ENCODE results near the gene MS4A1.

The MS4A1 gene

DNA sequence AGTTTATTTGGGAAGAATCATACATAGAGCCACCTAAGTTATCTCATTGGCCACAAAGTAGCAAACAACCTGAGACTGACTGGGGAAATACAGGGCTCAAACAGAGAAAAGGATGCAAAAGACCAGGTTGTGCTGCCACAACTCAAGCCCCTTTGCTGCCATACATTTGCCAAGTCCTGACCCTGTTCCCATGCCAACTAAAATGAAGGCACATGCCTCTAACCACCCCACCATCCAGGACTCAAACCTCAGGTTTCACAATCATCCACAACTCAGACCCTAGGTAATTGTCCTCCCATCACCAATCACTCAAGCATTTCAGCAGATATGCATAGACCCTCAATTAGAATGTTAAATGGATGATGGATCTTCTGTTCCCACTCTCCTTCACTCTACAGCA lies 1.4 kb upstream of the MS4A1 start:
- Histone ChIP-seq H3K4me1 (ENCODE audit: control insufficient read depth in 5 of 5, insufficient read depth in 5 of 5, low read length in 5 of 5) (no peaks in the 10 kb centered on the region), H3K36me3 (ENCODE audit: control insufficient read depth in 5 of 5, insufficient read depth in 5 of 5, low read length in 5 of 5) (no peaks in the 10 kb centered on the region), H3K27me3 (ENCODE audit: control insufficient read depth in 5 of 5, insufficient read depth in 4 of 5, low read length in 5 of 5) (peaks cover 0 to 3% (median 0%) of the 10 kb centered on the region in 5 donors), H3K4me3 (ENCODE audit: low read depth in 1 of 5, low read length in 5 of 5) (no peak overlapping the region), H3K9ac (ENCODE audit: low read length in 5 of 5) (no peak overlapping the region), H3K9me3 (ENCODE audit: control insufficient read depth in 5 of 5, low read length in 5 of 5) (no peaks in the 10 kb centered on the region), H3K27ac (ENCODE audit: low read depth, low read length) (no peak overlapping the region)

GRCh38 chr11:60457576-60457975 lies 1.9 kb downstream of the MS4A1 start:
- no peak overlapping the region for H3K4me3 ChIP-seq (ENCODE audit: low read depth in 1 of 5, low read length in 5 of 5)

GRCh38 chr11:60459345-60459744 lies 3.7 kb downstream of the MS4A1 start:
- H3K36me3 ChIP-seq (ENCODE audit: control insufficient read depth in 5 of 5, insufficient read depth in 5 of 5, low read length in 5 of 5) = no peaks in the 10 kb centered on the region
- H3K27me3 ChIP-seq (ENCODE audit: control insufficient read depth in 5 of 5, insufficient read depth in 4 of 5, low read length in 5 of 5) = peaks cover 0 to 3% (median 0%) of the 10 kb centered on the region in 5 donors
- no peaks in the 10 kb centered on the region for H3K4me1 ChIP-seq (ENCODE audit: control insufficient read depth in 5 of 5, insufficient read depth in 5 of 5, low read length in 5 of 5)
- H3K9me3 ChIP-seq (ENCODE audit: control insufficient read depth in 5 of 5, low read length in 5 of 5) = no peaks in the 10 kb centered on the region
- H3K9ac ChIP-seq (ENCODE audit: low read length in 5 of 5) = no peak overlapping the region
- H3K27ac ChIP-seq (ENCODE audit: low read depth, low read length) = no peak overlapping the region
- no peak overlapping the region for H3K4me3 ChIP-seq (ENCODE audit: low read depth in 1 of 5, low read length in 5 of 5)

More at GRCh38 chr11:60457576-60457975, 1.9 kb downstream of the MS4A1 start:
- Histone ChIP-seq H3K9me3 (ENCODE audit: control insufficient read depth in 5 of 5, low read length in 5 of 5) (no peaks in the 10 kb centered on the region), H3K36me3 (ENCODE audit: control insufficient read depth in 5 of 5, insufficient read depth in 5 of 5, low read length in 5 of 5) (no peaks in the 10 kb centered on the region), H3K27me3 (ENCODE audit: control insufficient read depth in 5 of 5, insufficient read depth in 4 of 5, low read length in 5 of 5) (peaks cover 0 to 3% (median 0%) of the 10 kb centered on the region in 5 donors), H3K27ac (ENCODE audit: low read depth, low read length) (no peak overlapping the region), H3K4me1 (ENCODE audit: control insufficient read depth in 5 of 5, insufficient read depth in 5 of 5, low read length in 5 of 5) (no peaks in the 10 kb centered on the region), H3K9ac (ENCODE audit: low read length in 5 of 5) (no peak overlapping the region)

- no peak overlapping the region for H3K27ac ChIP-seq (ENCODE audit: low read depth, low read length)
- H3K36me3 ChIP-seq (ENCODE audit: control insufficient read depth in 5 of 5, insufficient read depth in 5 of 5, low read length in 5 of 5) = no peaks in the 10 kb centered on the region
- peaks cover 0 to 5% (median 0%) of the 10 kb centered on the region in 5 donors for H3K4me1 ChIP-seq (ENCODE audit: control insufficient read depth in 5 of 5, insufficient read depth in 5 of 5, low read length in 5 of 5)
- no peaks in the 10 kb centered on the region for H3K27me3 ChIP-seq (ENCODE audit: control insufficient read depth in 5 of 5, insufficient read depth in 4 of 5, low read length in 5 of 5)
- H3K9ac ChIP-seq (ENCODE audit: low read length in 5 of 5) = no peak overlapping the region
- no peak overlapping the region for H3K4me3 ChIP-seq (ENCODE audit: low read depth in 1 of 5, low read length in 5 of 5)
- no peaks in the 10 kb centered on the region for H3K9me3 ChIP-seq (ENCODE audit: control insufficient read depth in 5 of 5, low read length in 5 of 5)
These were observed 13.2 kb downstream of the MS4A1 start for GRCh38 chr11:60468829-60469228.

DNA sequence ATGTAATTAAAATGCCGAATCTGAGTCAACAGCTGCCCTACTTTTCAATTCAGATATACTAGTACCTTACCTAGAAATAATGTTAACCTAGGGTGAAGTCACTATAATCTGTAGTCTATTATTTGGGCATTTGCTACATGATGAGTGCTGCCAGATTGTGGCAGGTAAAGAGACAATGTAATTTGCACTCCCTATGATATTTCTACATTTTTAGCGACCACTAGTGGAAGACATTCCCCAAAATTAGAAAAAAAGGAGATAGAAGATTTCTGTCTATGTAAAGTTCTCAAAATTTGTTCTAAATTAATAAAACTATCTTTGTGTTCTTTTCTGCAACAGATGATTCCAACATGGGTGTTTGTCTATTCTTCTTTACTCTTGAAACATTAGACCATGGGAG lies 14.1 kb downstream of the MS4A1 start:
- Histone ChIP-seq H3K4me1 (ENCODE audit: control insufficient read depth in 5 of 5, insufficient read depth in 5 of 5, low read length in 5 of 5) (peaks cover 0 to 5% (median 0%) of the 10 kb centered on the region in 5 donors), H3K9me3 (ENCODE audit: control insufficient read depth in 5 of 5, low read length in 5 of 5) (no peaks in the 10 kb centered on the region), H3K36me3 (ENCODE audit: control insufficient read depth in 5 of 5, insufficient read depth in 5 of 5, low read length in 5 of 5) (no peaks in the 10 kb centered on the region), H3K9ac (ENCODE audit: low read length in 5 of 5) (no peak overlapping the region), H3K4me3 (ENCODE audit: low read depth in 1 of 5, low read length in 5 of 5) (no peak overlapping the region), H3K27me3 (ENCODE audit: control insufficient read depth in 5 of 5, insufficient read depth in 4 of 5, low read length in 5 of 5) (no peaks in the 10 kb centered on the region), H3K27ac (ENCODE audit: low read depth, low read length) (no peak overlapping the region)

- no peaks in the 10 kb centered on the region for H3K36me3 ChIP-seq (ENCODE audit: control insufficient read depth in 5 of 5, insufficient read depth in 5 of 5, low read length in 5 of 5)
- no peaks in the 10 kb centered on the region for H3K9me3 ChIP-seq (ENCODE audit: control insufficient read depth in 5 of 5, low read length in 5 of 5)
- H3K27me3 ChIP-seq (ENCODE audit: control insufficient read depth in 5 of 5, insufficient read depth in 4 of 5, low read length in 5 of 5) = no peaks in the 10 kb centered on the region
- no peaks in the 10 kb centered on the region for H3K4me1 ChIP-seq (ENCODE audit: control insufficient read depth in 5 of 5, insufficient read depth in 5 of 5, low read length in 5 of 5)
- H3K4me3 ChIP-seq (ENCODE audit: low read depth in 1 of 5, low read length in 5 of 5) = no peak overlapping the region
- H3K9ac ChIP-seq (ENCODE audit: low read length in 5 of 5) = no peak overlapping the region
- no peak overlapping the region for H3K27ac ChIP-seq (ENCODE audit: low read depth, low read length)
These were observed 21.4 kb downstream of the MS4A1 start for GRCh38 chr11:60477035-60477445.

DNA sequence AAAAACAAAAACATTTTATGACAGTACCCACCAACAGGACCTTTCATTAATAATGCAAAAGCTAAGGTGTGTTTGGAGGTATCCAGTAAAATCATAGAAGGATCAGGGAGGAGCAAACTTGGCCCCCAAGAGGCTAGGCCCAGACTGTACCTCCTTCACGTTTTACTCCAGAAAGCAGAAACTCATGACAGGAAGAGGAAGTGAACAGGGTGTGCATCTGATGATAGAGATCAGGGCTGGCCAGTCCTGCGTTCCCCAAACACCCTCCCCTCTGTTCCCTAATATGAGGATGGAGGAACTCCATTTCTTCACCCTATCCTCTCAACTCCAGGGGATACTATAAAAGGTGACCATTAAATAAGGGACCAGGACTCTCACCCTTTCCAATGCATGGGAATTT lies 26.7 kb downstream of the MS4A1 start:
- Histone ChIP-seq H3K4me1 (ENCODE audit: control insufficient read depth in 5 of 5, insufficient read depth in 5 of 5, low read length in 5 of 5) (peaks cover 0 to 3% (median 0%) of the 10 kb centered on the region in 5 donors), H3K4me3 (ENCODE audit: low read depth in 1 of 5, low read length in 5 of 5) (no peak overlapping the region), H3K9me3 (ENCODE audit: control insufficient read depth in 5 of 5, low read length in 5 of 5) (no peaks in the 10 kb centered on the region), H3K27me3 (ENCODE audit: control insufficient read depth in 5 of 5, insufficient read depth in 4 of 5, low read length in 5 of 5) (no peaks in the 10 kb centered on the region), H3K36me3 (ENCODE audit: control insufficient read depth in 5 of 5, insufficient read depth in 5 of 5, low read length in 5 of 5) (no peaks in the 10 kb centered on the region), H3K9ac (ENCODE audit: low read length in 5 of 5) (no peak overlapping the region), H3K27ac (ENCODE audit: low read depth, low read length) (no peak overlapping the region)

- H3K9ac ChIP-seq (ENCODE audit: low read length in 5 of 5) = no peak overlapping the region
- no peaks in the 10 kb centered on the region for H3K36me3 ChIP-seq (ENCODE audit: control insufficient read depth in 5 of 5, insufficient read depth in 5 of 5, low read length in 5 of 5)
- H3K4me1 ChIP-seq (ENCODE audit: control insufficient read depth in 5 of 5, insufficient read depth in 5 of 5, low read length in 5 of 5) = peaks cover 0 to 3% (median 0%) of the 10 kb centered on the region in 5 donors
- H3K4me3 ChIP-seq (ENCODE audit: low read depth in 1 of 5, low read length in 5 of 5) = no peak overlapping the region
- no peaks in the 10 kb centered on the region for H3K9me3 ChIP-seq (ENCODE audit: control insufficient read depth in 5 of 5, low read length in 5 of 5)
- H3K27ac ChIP-seq (ENCODE audit: low read depth, low read length) = no peak overlapping the region
- no peaks in the 10 kb centered on the region for H3K27me3 ChIP-seq (ENCODE audit: control insufficient read depth in 5 of 5, insufficient read depth in 4 of 5, low read length in 5 of 5)
These were observed 30.3 kb downstream of the MS4A1 start for GRCh38 chr11:60485987-60486386.

DNA sequence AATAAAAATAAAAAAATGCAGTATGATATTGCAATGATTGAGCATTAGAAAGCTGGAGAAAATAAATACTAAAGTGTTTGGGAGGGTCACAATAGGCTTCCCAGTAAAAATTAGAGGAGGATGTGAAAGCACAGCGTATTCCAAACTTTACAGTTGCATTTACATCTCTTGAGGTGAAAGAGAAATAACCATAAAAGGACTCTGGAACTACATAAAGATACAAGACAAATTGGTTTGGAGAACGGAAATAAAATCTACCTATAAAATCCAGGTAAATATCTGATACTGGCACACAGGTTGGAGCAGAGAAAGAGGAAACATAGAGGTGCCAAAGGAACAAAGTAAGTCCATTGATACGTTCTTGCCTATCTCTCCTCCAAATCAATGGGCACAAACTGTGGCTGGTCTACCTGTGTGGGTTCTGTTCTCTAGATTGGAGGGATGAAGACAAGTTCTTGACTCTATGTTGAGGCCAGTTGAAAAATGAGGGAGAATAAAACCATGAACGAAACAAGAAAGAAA lies 36.9 kb downstream of the MS4A1 start, which contains the start of gene MS4A12:
TSS of gene MS4A12 (plus strand) at position 291 of the 522 bp plus-strand sequence. CDS start 4,541 bp downstream, outside the sequence.
- Histone ChIP-seq H3K27me3 (ENCODE audit: control insufficient read depth in 5 of 5, insufficient read depth in 4 of 5, low read length in 5 of 5) (no peaks in the 10 kb centered on the region), H3K27ac (ENCODE audit: low read depth, low read length) (no peak within 1 kb of the TSS), H3K36me3 (ENCODE audit: control insufficient read depth in 5 of 5, insufficient read depth in 5 of 5, low read length in 5 of 5) (no peaks in the 10 kb centered on the region), H3K4me3 (ENCODE audit: low read depth in 1 of 5, low read length in 5 of 5) (no peak within 1 kb of the TSS), H3K9ac (ENCODE audit: low read length in 5 of 5) (no peak within 1 kb of the TSS), H3K9me3 (ENCODE audit: control insufficient read depth in 5 of 5, low read length in 5 of 5) (no peaks in the 10 kb centered on the region), H3K4me1 (ENCODE audit: control insufficient read depth in 5 of 5, insufficient read depth in 5 of 5, low read length in 5 of 5) (no peaks in the 10 kb centered on the region)

DNA sequence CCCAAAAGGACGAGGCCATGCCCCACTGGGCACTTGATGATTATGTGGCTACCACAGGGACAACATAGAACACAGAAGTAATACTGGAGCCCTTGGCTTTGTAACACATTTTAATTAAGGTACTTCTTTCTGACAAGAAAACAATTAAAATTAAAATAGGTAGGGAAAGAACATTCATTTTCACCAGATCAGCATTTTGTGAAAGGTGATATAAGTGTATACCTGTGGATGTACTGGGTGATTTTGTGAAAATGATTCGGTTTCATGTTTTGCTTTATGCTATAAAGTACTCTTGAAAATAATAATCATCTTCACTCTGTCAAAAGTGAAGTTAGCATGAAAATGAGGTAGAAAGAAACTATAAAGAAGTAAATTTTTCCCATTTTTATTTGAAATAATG lies 37.8 kb downstream of the MS4A1 start:
- no peak overlapping the region for H3K9ac ChIP-seq (ENCODE audit: low read length in 5 of 5)
- no peaks in the 10 kb centered on the region for H3K9me3 ChIP-seq (ENCODE audit: control insufficient read depth in 5 of 5, low read length in 5 of 5)
- H3K27me3 ChIP-seq (ENCODE audit: control insufficient read depth in 5 of 5, insufficient read depth in 4 of 5, low read length in 5 of 5) = no peaks in the 10 kb centered on the region
- H3K4me1 ChIP-seq (ENCODE audit: control insufficient read depth in 5 of 5, insufficient read depth in 5 of 5, low read length in 5 of 5) = no peaks in the 10 kb centered on the region
- H3K36me3 ChIP-seq (ENCODE audit: control insufficient read depth in 5 of 5, insufficient read depth in 5 of 5, low read length in 5 of 5) = no peaks in the 10 kb centered on the region
- H3K4me3 ChIP-seq (ENCODE audit: low read depth in 1 of 5, low read length in 5 of 5) = no peak overlapping the region
- H3K27ac ChIP-seq (ENCODE audit: low read depth, low read length) = no peak overlapping the region

All from subcutaneous abdominal adipose tissue (tissue), 5 donors.